CD4-positive, alpha-beta T cell (primary cell): ENCODE data around the gene RXRA. TPM values are rescaled to one million over a fixed set of nuclear protein-coding genes. Genes with fewer than 3 reads are reported as not detected.

Experiments
- ATAC-seq: fragments of 200-7000 bp; cut with Tn5 transposase; one replicate; pipeline ENCODE4 v1.10.0; 2022; ENCODE audit warnings: mild to moderate bottlenecking; ENCODE audit not compliant: poor library complexity
- CTCF ChIA-PET: fragments of 350-600 bp; sonication (Branson Sonifier 250); formaldehyde crosslinking; loops from one replicate; lab custom pipeline; 2021; ENCODE audit warnings: antibody characterized with exemption, inconsistent platforms; lab: Charles Lee
- POLR2A ChIA-PET: fragments of 350-600 bp; sonication (Branson Sonifier 250); formaldehyde crosslinking; loops from one replicate; lab custom pipeline; 2021; ENCODE audit warnings: antibody characterized with exemption, inconsistent platforms; lab: Charles Lee
- DNase-seq, 14 experiments: peaks; one replicate each; pipeline ENCODE4 v3.0.0-alpha.2; 2013 to 2020; ENCODE audit warnings: mixed read lengths in 2 of 14
- H3K27ac ChIP-seq, 2 donors: one replicate each; pipeline versions ENCODE4 v1.5.1 to v1.7.0; 2013; ENCODE audit warnings: low read length in 2 of 2, low read depth in 1 of 2, mild to moderate bottlenecking in 1 of 2
- H3K27me3 ChIP-seq, 2 experiments: 1 replicate in 1 of 2; 2 replicates in 1 of 2; pipeline versions ENCODE4 v1.6.1 to v1.7.0; 2013; ENCODE audit warnings: low read length in 2 of 2, control low read depth in 1 of 2, mild to moderate bottlenecking in 1 of 2, moderate library complexity in 1 of 2; ENCODE audit not compliant: insufficient read depth in 2 of 2, control insufficient read depth in 1 of 2
- H3K36me3 ChIP-seq: one replicate; pipeline ENCODE4 v1.6.1; 2013; ENCODE audit warnings: low read length, control low read depth; ENCODE audit not compliant: insufficient read depth
- H3K4me1 ChIP-seq: one replicate; pipeline ENCODE4 v1.6.1; 2013; ENCODE audit warnings: low read length, control low read depth; ENCODE audit not compliant: insufficient read depth
- H3K4me3 ChIP-seq: one replicate; pipeline ENCODE4 v1.5.1; 2013; ENCODE audit warnings: mild to moderate bottlenecking, low read length, moderate library complexity
- H3K9me3 ChIP-seq, 2 experiments: 1 replicate in 1 of 2; 2 replicates in 1 of 2; pipeline versions ENCODE4 v1.6.1 to v1.7.0; 2013; ENCODE audit warnings: low read length in 2 of 2, mild to moderate bottlenecking in 2 of 2, control low read depth in 1 of 2, moderate library complexity in 1 of 2; ENCODE audit not compliant: control insufficient read depth in 1 of 2, insufficient read depth in 1 of 2
- H3K27ac Mint-ChIP-seq: one replicate; pipeline ENCODE4 v1.8.0; 2020; ENCODE audit warnings: mixed read lengths
- H3K27me3 Mint-ChIP-seq: one replicate; pipeline ENCODE4 v1.8.0; 2021; ENCODE audit warnings: mixed read lengths
- H3K36me3 Mint-ChIP-seq: one replicate; pipeline ENCODE4 v1.8.0; 2021; ENCODE audit warnings: low read depth, mixed read lengths
- H3K4me1 Mint-ChIP-seq: one replicate; pipeline ENCODE4 v1.8.0; 2021; ENCODE audit warnings: low read depth, mixed read lengths
- H3K4me3 Mint-ChIP-seq: one replicate; pipeline ENCODE4 v1.8.0; 2020; ENCODE audit warnings: mild to moderate bottlenecking, mixed read lengths
- H3K9me3 Mint-ChIP-seq: one replicate; pipeline ENCODE4 v1.8.0; 2020; ENCODE audit warnings: mixed read lengths
- intact Hi-C, 2 experiments: fragments of 100-400 bp; cut with DNase I in 1 of 2; cut with micrococcal nuclease in 1 of 2; formaldehyde crosslinking; loops; one replicate each; pipeline versions ENCODE4 v1.15.1 to v1.9.0; 2023 to 2025; cut with DNase I, micrococcal nuclease
- total RNA-seq, 174 experiments: library from RNA in 2 of 174; stranded (reverse) in 2 of 174; gene quantifications; one replicate each; pipeline ENCODE4 v1.2.3 and lab custom pipeline; 2021 to 2026
- TF ChIP-seq, protein P1 (sequence below): fragments of 200-600 bp; IDR thresholded peaks from one replicate; pipeline ENCODE4 v1.8.0; 2022; ENCODE audit warnings: antibody characterized with exemption, mild to moderate bottlenecking

Gene RXRA
- total RNA-seq, 2 experiments from 2014 or later: 7.3 to 8.4 TPM

- ChIA-PET CTCF (no interaction called here), POLR2A (interaction anchor here (1.8 to 2.1 kb wide), 2 partner anchors 12 to 14 kb away, joined by 11 to 13 read pairs; no protein-coding TSS in a partner anchor)
- ATAC-seq (no peak), DNase-seq (no peak)
- Histone ChIP-seq H3K27me3 (no peaks in the 10 kb centered on the region), H3K9me3 (peaks cover 0 to 18% of the 10 kb centered on the region in 2 experiments), H3K27ac (peak overlapping the region; percentile 45 to 88), H3K36me3 (no peaks in the 10 kb centered on the region), H3K4me3 (no peak overlapping the region), H3K4me1 (peaks cover 84% of the 10 kb centered on the region)
- Mint-ChIP-seq H3K4me1 (peaks cover 56% of the 10 kb centered on the region), H3K36me3 (no peaks in the 10 kb centered on the region), H3K9me3 (peaks cover 3% of the 10 kb centered on the region), H3K27ac (peak overlapping the region; percentile 99), H3K27me3 (no peaks in the 10 kb centered on the region), H3K4me3 (no peak overlapping the region)
- TF ChIP-seq, protein P1, sequence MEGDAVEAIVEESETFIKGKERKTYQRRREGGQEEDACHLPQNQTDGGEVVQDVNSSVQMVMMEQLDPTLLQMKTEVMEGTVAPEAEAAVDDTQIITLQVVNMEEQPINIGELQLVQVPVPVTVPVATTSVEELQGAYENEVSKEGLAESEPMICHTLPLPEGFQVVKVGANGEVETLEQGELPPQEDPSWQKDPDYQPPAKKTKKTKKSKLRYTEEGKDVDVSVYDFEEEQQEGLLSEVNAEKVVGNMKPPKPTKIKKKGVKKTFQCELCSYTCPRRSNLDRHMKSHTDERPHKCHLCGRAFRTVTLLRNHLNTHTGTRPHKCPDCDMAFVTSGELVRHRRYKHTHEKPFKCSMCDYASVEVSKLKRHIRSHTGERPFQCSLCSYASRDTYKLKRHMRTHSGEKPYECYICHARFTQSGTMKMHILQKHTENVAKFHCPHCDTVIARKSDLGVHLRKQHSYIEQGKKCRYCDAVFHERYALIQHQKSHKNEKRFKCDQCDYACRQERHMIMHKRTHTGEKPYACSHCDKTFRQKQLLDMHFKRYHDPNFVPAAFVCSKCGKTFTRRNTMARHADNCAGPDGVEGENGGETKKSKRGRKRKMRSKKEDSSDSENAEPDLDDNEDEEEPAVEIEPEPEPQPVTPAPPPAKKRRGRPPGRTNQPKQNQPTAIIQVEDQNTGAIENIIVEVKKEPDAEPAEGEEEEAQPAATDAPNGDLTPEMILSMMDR: no peak
- intact Hi-C loops: loop anchor here (5.0 kb wide), 3 partner anchors 49 to 231 kb away; partner anchors contain the start of genes RNU6ATAC (in 1 of the 2) and RXRA (in 1 of the 2)
Observed at GRCh38 chr9:134392900-134393299, 66.6 kb downstream of the RXRA start.

GRCh38 chr9:134393582-134394280, 67.5 kb downstream of the RXRA start:
- H3K4me3 ChIP-seq: no peak overlapping the region
- intact Hi-C loops: loop anchor here (5.0 kb wide), 3 partner anchors 49 to 231 kb away; partner anchors contain the start of genes RNU6ATAC (in 1 of the 2) and RXRA (in 1 of the 2)
- H3K27ac Mint-ChIP-seq: peak overlapping the region; percentile 99
- ATAC-seq (no peak), DNase-seq (peak in 3 of 14 experiments; percentile 19 to 47 (median 38))
- H3K27me3 Mint-ChIP-seq: no peaks in the 10 kb centered on the region
- H3K4me1 ChIP-seq: peaks cover 90% of the 10 kb centered on the region
- H3K9me3 ChIP-seq: peaks cover 0 to 21% of the 10 kb centered on the region in 2 experiments
- peak overlapping the region; percentile 35 for H3K4me3 Mint-ChIP-seq
- H3K36me3 ChIP-seq: no peaks in the 10 kb centered on the region
- H3K9me3 Mint-ChIP-seq: peaks cover 3% of the 10 kb centered on the region
- H3K36me3 Mint-ChIP-seq: no peaks in the 10 kb centered on the region
- peaks cover 52% of the 10 kb centered on the region for H3K4me1 Mint-ChIP-seq
- POLR2A ChIA-PET: no interaction called here
- H3K27me3 ChIP-seq: no peaks in the 10 kb centered on the region
- CTCF ChIA-PET: interaction anchor here (1.0 kb wide), 1 partner anchor 56 kb away, joined by 3 read pairs; no protein-coding TSS in a partner anchor
- TF ChIP-seq, protein P1: no peak
- peak overlapping the region in 1 of 2 donors; percentile 45 for H3K27ac ChIP-seq

DNA sequence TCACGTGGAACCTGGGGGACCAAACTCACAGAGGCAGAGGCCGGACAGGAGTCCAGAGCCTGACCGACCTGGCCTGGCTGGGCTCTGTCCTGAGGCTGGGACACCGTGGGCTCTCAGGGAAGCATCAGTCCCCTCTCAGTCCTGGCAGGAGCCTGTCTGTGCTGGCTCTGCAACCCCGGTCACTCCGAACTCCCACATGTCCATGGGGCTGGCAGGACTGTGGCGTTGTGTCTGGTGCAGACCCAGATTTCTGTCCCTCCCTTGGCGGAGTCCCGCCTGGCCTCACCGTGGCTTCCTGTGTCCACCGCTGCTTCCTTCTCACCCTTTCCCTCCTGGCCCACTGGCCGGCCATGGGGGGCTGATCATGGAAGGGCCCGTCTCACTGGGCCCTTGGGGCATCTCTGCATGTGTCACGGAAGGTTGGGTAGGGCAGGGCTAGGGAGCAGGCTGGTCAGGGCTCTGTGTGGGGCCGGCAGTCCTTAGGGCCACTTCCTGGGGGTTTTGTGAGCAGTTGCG, 68.8 kb downstream of the RXRA start:
- Histone ChIP-seq H3K27ac (peak overlapping the region; percentile 69 to 70), H3K27me3 (no peaks in the 10 kb centered on the region), H3K4me1 (peaks cover 91% of the 10 kb centered on the region), H3K4me3 (no peak overlapping the region), H3K36me3 (peaks cover 4% of the 10 kb centered on the region), H3K9me3 (peaks cover 5 to 34% of the 10 kb centered on the region in 2 experiments)
- Mint-ChIP-seq H3K9me3 (peaks cover 3% of the 10 kb centered on the region), H3K27ac (peak overlapping the region; percentile 99), H3K36me3 (no peaks in the 10 kb centered on the region), H3K4me1 (peaks cover 60% of the 10 kb centered on the region), H3K27me3 (no peaks in the 10 kb centered on the region), H3K4me3 (no peak overlapping the region)
- no peak for ATAC-seq
- intact Hi-C loops: no loop called here
- CTCF ChIA-PET: no interaction called here
- POLR2A ChIA-PET: no interaction called here
- TF ChIP-seq, protein P1: no peak
- DNase-seq: no peak
